ENCODE measurements around the gene TFDP2.
"Not testable (repeated sequence)": the region's sequence is repeated elsewhere in the genome, so short reads cannot be mapped to it uniquely, and the experiment has no call there.

Gene TFDP2

DNA sequence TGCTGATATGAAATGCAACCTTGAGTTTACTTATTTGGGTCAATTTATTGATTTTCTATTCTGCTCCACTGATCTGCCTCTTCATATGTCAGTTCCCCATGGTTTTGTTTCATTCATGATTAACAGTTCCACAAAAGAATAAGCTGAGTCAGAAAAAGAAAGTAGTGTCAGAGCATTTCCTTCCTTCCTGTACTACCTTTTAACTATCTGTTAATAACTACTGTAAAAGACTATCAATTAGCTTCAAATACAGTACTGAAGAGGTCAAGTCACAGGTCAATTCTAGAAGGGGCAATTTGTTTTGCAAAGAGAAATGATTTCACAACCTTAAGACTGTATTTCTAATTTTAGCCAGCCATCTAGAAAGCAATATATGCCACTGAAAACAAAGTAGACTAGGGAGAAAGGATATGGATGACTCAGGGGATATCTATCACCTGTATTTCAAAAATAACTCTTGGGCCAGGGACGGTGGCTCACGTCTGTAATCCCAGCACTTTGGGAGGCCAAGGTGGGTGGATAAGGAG lies 129.5 kb downstream of the TFDP2 start:
- no peak for DNase-seq (ENCODE audit: low spot score)

DNA sequence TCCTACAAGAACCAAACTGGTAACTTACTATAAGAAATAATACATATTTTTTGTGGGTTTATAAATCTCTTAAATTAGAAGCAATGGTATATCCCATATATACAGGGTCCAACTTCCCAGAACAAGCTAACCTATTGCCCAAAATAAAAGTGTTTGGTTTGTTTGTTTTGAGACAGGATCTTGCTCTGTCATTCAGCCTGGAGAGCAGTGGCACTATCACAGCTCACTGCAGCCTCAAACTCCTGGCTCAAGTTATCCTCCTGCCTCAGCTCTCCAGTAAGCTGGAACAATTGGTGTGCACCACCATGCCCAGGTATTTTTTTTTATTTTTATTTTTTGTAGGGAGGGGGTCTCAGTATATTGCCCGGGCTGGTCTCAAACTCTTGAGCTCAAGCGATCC lies 135.4 kb downstream of the TFDP2 start:
- DNase-seq (ENCODE audit: low spot score): no peak

DNA sequence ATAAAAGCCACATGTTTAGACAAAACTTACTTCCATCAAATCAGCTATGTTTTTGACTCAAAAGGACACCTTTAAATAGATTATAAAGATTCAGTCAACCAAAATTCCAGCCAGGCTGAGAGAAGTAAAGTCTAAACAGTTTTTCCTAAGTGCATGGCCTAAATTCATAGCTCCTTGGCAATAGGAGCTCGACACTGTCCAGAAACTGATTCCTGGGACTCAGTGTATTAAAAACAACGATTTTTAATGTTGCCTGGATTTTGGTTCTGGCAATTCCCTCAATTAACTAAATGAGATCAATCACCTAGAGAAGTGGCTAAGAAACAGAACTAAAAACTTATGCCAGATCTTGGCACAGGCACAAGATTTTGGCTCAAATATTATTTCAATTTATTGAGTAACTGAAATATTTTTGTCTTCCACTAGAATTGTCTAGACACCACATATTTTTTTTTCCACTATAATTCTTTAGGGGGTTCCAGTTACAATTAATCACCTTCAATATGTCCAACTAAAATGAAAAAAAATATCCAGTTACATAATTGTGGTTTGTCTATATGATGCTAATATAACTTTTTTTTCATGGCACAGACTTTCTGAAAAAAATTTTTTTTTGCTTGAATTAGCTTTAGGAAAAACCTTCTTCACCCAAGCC lies 135.9 kb downstream of the TFDP2 start:
- no peak for DNase-seq (ENCODE audit: low spot score)

DNA sequence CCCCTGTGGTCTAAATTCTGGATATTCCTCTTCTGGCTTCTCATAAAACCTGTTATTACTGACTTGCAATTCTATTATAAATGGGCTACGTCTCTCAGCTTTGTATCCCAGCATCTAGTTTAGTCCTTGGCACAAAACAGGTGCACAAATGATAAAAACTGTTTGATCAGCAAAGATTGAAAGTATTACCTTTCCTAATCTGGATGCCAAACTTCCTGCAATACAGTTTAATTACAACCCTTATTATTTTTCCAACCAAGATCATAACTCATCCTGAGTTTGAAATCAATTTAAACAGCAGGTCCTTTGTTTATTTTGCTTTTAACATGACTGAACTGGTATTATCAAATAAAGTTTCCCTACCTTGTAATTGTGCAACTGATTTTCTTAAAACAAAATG lies 140.3 kb downstream of the TFDP2 start:
- DNase-seq (ENCODE audit: low spot score): no peak

- no peak for DNase-seq (ENCODE audit: low spot score)
Observed at GRCh38 chr3:142007710-142008399, 141.5 kb downstream of the TFDP2 start.

DNA sequence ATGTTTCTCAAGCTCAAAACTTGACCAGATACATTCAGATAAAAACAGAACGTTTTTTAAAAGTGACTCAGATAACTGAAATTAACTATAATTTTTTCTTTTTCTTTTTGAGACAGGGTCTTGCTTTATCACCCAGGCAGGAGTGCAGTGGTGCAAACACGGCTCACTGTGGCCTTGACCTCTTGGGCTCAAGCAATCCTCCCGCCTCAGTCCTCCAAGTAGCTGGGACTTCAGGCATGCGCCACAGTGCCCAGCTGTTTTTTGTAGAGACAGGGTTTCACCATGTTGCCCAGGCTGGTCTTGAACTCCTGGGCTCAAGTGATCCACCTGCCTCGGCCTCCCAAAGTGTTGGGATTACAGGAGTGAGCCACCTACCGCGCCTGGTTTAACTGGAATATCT lies 144.4 kb downstream of the TFDP2 start:
- DNase-seq (ENCODE audit: low spot score): not testable (repeated sequence)

DNA sequence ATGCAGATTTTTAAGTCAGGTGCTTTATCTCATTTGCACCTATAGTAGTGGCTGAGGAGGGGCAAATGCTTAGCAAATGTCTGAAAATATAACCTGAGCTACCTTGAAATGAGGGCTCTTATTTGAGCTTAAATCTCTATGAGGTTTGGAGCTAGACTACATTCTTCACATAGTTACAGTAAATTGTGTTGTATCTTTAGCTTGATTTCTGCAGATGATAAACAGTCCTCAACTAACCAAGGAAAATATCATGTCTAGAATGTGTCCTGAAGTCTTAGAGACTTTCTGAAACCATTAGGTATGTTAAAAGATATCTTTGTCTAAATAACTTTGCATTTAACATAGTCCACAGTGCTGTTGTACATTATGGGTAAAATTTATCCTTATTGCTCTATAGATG lies 145.3 kb downstream of the TFDP2 start:
- DNase-seq (ENCODE audit: low spot score): no peak

DNA sequence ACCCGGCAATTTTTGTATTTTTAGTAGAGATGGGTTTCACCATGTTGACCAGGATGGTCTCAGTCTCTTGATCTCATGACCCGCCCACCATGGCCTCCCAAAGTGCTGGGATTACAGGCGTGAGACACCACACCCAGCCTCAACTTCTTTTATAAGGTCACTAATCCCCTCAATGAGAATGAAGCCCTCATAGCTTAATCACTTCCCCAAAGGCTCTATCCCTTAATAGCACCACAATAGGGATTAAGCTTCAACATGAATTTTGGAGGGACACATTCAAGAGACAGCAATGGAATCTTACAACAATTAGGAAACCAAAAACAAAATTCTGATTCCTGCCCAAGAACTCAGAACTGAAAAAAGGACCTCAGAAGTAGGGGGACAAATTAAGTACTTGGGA lies 146.1 kb downstream of the TFDP2 start:
- DNase-seq (ENCODE audit: low spot score): no peak

GRCh38 chr3:142000325-142000870 lies 148.9 kb downstream of the TFDP2 start:
- no peak for DNase-seq (ENCODE audit: low spot score)

- DNase-seq (ENCODE audit: low spot score): peak; percentile 28
Observed at GRCh38 chr3:141998669-141999290, 150.6 kb downstream of the TFDP2 start.

GRCh38 chr3:141996437-141996836 lies 152.9 kb downstream of the TFDP2 start:
- DNase-seq (ENCODE audit: low spot score): no peak

DNA sequence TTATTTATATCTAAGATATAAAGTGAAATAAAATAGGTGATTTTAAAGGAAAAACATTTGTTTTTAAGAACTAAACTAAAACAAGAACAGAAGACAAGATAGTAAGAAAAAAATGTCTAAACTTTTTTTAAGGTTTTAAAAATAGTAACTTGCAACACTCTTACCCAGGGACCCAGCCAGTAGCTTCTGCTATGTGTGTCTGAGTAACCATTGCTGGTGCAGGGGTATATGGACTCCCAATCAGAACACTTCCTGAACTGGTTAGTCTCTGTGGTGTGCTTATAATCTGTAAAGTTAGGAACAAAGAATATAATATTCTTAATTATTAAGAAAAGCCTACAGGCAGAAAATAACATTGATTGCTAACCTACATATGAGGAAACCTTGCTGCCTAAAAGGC lies 154.5 kb downstream of the TFDP2 start:
- DNase-seq (ENCODE audit: low spot score): no peak

DNA sequence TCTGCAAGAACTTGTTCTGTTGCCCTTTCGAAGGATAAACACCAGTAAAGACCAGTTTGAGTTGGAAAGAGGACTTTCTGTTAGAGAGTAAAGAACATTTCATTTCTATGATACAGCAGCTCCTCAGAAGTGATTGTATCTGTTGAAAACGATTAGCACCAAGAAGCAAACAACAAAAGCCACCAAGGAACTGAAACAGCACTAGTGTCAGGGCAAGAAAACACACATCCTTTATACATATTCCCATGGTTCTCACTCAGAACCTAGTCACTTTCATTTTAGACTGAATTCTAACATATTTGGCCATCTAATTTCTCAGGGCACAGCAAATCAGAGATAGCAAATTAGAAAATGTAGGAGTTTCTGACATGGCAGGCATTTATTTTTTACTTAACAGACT lies 156.8 kb downstream of the TFDP2 start:
- no peak for DNase-seq (ENCODE audit: low spot score)

DNA sequence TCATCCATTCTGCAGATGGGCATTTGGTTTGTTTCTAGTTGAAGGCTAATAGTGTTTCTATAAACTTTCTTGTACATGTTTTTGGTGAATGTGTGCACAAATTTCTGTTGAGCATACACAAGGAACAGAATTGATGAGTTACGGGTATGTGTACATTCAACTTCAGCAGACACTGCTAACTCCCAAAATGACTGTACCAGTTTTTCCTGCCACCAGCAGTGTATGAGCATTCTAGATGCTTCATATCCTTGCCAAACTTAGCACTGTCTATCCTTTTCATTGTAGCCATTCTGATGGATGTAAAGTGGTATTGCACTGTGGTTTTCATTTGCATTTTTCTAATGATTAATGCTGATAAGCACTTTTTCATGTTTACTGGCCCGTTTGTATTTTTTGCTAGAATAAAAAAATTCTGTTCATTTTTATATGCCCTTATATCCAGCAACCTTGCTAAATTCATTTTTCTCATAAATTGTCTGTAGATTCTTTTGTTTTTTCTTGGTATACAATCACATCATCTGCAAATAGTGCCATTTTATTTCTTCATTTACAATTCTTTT lies 162.7 kb downstream of the TFDP2 start:
- DNase-seq (ENCODE audit: low spot score): no peak

GRCh38 chr3:141981084-141981483 lies 168.3 kb downstream of the TFDP2 start:
- no peak for DNase-seq (ENCODE audit: low spot score)

DNA sequence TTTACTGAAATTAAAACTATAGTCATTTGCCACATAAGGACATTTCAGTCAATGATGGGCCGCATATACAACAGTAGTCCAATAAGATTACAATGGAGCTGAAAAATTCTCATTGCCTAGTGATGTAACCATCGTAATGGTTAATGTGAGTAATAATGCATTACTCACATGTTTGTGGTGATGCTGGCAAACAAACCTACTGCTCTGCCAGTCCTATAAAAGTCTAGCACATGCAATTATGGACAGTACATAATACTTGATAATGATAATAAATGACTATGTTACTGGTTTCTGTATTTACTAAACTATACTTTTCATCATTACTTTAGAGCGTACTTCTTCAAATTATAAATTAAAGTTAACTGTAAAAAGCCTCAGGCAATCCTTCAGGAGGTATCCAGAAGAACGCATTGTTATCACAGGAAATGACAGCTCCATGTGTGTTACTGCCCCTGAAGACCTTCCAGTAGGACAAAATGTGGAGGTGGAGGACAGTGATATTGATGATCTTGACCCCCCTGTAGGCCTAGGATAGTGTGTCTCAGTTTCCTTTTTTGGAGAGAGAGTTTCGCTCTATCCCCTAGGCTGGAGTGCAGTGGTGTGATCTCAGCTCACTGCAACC lies 170.2 kb downstream of the TFDP2 start:
- no peak for DNase-seq (ENCODE audit: low spot score)

DNA sequence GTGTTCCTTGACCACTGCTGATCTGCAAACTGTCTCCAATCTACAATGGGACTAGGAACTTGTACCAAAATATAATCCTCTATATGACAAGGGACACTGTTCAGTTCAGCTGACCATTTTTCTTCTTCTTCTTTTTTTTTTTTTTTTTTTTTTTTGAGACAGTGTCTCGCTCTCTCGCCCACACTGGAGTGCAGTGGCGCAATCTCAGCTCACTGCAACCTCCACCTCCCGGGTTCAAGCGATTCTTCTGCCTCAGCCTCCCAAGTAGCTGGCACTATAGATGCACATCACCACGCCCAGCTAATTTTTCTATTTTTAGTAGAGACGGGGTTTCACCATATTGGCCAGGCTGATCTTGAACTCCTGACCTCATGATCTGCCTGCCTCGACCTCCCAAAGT lies 174.6 kb downstream of the TFDP2 start:
- not testable (repeated sequence) for DNase-seq (ENCODE audit: low spot score)

DNA sequence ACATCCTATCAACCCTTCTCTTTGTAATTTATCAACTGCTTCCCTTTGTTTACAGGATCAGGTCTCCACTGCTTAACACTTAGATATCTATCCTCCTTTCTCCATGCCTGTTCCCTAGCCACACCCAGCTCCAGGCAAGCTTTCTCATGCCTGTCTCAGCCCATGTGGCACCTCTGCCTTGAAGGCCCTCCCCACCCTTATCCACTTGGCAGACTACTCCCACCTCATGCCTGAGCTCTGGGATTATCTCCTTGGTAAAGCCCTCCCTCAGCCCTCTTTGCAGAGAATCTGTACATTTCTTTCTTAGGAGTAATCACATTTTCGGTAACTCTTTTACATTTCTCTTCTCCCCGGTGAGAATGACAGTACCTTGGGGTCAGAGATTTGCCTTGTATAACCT lies 176.9 kb downstream of the TFDP2 start:
- DNase-seq (ENCODE audit: low spot score): no peak

DNA sequence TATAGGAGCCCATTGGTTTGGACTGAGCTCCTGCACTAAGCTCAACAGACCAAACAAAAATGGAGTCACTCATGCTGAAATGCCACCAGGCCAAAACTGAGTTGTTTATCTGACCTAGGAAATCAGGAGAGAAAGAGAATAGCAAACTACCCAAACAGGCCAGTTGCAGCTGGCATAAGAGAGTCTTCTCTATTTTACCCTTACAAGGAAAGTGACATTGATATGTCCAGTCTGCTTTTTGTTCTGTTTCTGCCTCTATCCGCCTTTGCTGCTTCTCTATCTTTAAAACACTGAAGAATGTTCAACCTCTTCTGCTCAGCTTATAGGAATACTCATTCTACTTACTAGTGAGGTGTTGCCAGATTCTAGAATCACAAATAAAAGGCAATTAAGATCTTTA lies 177.8 kb downstream of the TFDP2 start:
- DNase-seq (ENCODE audit: low spot score): no peak

DNA sequence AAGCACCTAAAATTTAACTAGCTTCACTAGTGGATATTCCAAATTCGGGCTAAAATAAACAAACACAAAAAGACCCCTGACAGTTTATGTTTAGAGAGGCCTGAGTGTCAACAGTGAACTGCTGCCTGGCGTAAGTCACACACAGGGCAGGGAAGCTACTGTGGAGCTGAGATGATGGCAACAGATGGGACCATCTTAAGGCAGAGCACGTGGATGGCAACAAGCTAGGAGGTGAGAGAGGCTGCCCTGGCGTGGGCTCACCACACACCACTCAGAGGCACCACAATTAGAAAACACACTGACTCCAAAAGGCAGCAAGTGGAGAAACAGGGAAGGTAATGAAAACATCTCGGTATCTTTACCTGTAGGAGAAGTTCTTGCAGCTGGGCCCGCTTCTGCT lies 179.6 kb downstream of the TFDP2 start:
- DNase-seq (ENCODE audit: low spot score): no peak

DNA sequence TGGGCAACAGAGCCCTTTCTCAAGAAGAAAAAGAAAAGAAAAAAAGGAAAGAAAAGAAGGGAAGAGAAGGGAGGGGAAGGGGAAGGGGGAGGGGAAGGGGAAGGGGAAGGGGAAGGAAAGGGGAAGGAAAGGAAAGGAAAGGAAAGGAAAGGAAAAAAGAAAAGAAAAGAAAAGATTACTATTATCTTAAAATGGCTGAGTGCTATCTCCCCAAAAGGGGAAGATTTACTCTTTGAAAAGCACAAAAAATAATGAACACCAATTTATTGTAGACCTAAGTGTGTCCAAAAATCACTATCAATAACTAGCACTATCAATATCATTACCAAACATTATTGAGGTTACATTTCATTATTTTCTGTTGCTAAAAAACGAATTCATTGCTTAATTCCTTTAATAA lies 183.9 kb downstream of the TFDP2 start:
- DNase-seq (ENCODE audit: low spot score): no peak

GRCh38 chr3:141963301-141963700 lies 186.0 kb downstream of the TFDP2 start:
- DNase-seq (ENCODE audit: low spot score): no peak

Measured in COLO829 (cell line).